HG02938 (cell line): ENCODE results near the gene ABR.
"Not testable (repeated sequence)": the region's sequence is repeated elsewhere in the genome, so short reads cannot be mapped to it uniquely, and the experiment has no call there.

ENCODE experiments used
- ATAC-seq: cut with Tn5 transposase; IDR thresholded peaks from one replicate; pipeline ENCODE4 v1.9.1; 2021; ENCODE audit warnings: mild to moderate bottlenecking, moderate library complexity; ENCODE audit not compliant: unreplicated experiment

ABR gene

DNA sequence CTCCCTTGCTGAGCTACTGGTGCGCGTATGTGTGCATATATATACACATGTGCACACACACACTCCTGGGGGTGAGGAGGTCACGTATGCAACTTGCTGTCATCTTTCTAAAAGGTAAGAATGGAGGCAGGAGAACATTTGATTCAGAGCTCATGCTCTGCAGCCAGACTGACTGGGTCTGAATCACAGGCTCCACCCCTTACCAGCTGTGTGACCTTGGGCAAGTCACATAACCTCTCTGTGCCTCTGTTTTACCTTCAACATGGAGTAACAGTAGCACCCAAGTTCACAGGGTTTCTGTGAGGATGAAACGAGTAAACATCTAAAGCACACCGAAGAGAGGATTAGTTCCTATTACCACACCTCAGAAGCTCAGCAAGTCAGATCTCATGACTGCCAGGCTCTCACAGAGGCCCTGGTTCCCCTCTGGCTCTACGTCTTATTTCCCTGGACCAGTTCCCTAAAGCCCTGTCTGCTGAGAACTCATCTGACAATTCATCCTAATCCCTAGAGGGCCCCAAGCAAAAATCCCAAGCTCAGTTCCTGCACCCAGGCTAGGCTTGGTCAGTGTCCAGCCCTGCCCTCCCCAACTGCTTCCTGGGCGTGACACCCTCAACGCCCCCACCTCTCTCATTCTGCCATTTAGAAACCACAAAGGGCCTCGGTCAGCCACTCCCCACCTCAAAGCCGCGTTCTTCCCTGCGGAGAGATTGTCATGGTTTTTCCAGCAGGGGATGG, 28.7 kb downstream of the ABR start:
- ATAC-seq = no peak

DNA sequence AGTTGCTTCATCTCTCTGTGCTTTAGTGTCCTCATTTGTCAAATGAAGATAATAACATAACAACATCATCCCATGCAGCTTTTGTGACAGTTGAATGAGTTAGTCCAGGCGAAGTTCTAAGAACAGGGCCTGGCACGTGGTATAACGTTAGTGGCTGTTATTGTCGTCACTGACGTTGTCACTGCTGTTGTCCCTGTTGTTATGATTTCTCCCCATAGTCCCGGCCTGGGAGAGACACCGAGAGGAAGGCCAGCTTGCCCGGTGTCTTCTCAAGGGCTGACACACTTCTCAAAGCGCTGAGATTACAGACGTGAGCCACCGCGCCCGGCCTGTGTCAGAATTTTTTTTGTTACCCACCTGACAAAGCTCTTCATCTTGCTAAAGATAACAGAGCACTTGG, 29.9 kb downstream of the ABR start:
- no peak for ATAC-seq

DNA sequence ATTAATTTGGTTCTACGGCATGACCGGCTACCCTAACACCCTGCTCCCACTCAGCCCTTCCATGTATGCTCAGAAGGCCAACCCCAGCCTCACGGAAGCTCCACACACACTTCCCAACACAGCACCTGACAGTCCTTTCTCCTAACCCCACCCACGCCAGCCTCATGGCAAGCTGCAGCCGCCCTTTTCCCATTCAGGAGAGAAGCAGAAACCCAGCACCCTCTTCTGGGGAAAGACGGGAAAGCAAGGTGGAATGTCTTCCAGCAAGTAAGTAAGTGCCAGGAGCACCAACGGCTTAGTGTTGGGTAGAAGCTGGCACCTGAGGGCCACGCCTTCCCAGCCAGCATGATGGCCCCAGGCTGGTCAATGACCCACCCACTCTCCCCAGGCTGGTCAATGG, 32.1 kb downstream of the ABR start:
- ATAC-seq = no peak

DNA sequence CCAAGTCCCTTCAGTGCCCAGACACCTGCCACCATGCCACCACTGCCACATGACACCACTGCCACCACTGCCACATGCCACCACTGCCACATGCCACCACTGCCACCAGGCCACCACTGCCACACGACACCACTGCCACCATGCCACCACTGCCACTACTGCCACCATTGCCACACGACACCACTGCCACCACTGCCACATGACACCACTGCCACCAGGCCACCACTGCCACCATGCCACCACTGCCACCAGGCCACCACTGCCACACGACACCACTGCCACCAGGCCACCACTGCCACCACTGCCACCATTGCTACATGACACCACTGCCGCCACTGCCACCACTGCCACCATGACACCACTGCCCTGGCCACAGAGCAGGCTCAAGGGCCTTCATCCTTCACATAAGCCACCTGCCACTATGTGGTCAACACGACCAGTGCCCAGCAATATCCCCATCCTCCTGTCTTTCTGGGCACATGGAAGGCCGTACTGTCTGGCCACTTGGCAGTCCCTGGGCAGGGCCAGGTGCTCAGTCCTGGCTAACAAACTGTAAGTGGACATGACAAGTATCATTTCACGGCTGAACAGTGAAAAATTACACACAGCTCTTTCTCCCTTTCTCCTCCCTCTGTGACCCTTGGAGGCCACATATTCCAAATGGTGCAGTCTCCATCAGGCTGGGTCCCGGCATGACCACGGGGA, 33.1 kb downstream of the ABR start:
- no peak for ATAC-seq

DNA sequence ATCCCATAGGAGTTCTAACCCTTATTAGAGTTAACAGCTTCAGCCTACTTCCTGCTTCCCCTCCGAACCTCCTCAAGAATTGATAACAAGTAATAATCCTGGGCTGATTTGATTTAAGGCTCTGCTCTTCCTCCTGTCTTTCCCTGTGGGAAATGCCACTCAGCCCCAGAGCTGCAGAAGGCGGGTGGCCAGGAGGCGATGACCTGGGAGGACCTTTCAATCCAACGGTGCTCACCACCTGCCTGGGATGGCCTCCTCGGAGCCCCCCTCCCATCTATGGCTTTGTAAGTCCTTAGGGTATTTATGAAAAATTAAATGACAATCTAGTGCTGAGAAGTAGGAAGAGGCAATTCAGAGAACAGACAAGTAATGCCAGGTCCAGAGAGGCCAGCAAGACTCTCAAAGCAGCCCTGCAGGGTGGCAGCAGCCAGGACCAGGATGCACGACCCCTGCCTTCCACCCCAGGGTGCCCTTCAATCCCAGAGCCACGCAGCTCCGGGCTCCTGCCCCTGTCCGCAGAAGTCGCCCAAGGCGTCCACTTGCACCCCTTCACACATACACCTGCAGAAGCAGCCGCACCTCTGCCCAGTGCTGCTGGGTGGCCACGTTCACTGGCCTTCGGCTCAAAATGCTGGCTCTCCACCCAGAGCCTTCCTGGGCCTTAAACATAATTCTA, 34.3 kb downstream of the ABR start:
- ATAC-seq = no peak

DNA sequence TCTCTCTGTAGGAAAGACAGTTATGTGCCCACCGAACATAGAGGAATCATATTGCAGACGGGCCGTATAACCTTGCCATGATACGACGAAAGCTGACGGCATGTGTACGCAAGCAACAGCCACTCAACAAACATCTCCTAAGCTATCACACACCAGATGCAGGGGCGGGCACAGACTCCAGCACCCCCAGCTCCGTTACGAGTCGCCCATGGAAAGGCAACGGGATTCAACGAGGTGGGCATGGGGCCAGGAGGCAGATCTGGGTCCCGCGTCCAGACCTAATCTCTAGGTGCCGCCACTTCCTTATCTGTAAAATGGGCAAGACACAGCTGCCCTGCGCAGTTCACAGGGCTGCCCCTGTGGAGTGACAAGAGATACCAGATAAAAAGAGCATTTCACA, 35.6 kb downstream of the ABR start:
- no peak for ATAC-seq

DNA sequence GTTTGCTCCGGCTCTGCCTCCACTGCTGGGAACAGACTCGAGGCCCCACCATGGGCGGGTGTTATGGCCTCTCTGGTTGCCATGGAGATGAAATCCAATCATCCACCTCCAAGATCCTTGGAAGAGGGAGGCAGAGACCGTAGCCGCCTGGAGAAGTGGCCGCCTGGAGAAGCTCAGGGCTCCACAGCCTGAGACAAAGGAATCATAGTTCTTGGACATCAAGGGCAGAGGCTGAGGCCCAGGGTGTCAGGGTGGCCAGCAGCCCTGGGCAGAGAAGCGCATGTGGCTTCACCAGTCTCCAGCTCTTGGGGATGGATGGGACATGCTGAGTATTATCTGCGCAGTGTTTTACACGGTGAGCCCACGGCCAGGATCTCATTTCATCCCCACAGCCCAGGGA, 36.2 kb downstream of the ABR start:
- no peak for ATAC-seq

DNA sequence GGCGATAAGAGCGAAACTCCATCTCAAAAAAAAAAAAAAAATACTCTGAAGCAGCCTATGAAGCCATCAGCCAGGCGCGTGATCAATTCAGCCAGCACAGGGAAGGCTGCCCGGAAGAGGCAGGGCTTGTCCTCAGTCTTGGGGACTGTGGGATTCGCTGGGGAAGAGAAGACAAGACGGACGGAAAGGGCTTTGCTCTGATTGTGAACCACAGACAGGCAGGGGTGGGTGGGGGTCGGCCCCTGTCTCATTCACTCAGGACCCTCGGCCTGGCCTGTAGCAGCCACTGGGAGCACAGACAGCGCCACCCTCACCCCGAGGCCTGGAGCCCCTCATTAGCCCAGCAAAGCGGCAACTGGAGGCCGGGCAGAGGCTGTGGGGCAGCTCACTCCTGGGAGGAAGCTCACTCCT, 37.2 kb downstream of the ABR start:
- ATAC-seq = no peak

DNA sequence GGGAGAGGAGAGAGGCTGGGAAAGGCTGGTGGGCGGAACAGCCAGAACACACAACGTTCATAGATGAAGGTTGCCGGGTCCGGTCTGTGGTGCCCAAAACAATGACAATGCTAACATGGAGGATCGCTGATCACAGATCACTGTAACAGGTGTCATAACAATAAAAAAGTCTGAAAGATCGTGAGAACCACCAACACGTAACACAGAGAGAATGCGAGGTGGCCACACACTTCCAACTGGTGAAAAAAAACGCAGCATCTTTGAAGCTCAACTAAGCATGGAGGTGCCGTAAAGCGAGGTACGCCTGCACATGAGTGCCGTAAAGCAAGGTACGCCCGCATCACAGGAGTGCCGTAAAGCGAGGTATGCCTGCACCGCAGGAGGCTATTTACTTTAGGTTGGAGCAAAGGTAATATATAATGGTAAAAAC, 42.3 kb downstream of the ABR start:
- no peak for ATAC-seq

DNA sequence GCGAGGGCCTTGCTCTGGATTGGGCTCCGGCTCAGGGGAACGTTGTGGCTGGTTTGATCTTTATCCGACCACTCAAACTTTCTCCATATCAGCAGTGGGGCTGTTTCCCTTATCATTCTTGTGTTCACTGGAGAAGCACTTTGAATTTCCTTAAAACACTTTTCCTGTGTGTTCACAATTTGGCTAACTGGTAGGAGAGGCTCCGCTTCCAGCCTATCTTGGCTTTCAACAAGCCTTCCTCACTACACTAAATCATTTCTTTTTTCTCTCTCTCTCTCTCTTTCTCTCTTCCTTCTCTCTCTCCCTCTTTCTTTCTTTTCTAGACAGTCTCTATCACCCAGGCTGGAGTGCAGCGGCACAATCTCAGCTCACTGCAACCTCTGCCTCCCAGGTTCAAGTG, 43.0 kb downstream of the ABR start:
- no peak for ATAC-seq

DNA sequence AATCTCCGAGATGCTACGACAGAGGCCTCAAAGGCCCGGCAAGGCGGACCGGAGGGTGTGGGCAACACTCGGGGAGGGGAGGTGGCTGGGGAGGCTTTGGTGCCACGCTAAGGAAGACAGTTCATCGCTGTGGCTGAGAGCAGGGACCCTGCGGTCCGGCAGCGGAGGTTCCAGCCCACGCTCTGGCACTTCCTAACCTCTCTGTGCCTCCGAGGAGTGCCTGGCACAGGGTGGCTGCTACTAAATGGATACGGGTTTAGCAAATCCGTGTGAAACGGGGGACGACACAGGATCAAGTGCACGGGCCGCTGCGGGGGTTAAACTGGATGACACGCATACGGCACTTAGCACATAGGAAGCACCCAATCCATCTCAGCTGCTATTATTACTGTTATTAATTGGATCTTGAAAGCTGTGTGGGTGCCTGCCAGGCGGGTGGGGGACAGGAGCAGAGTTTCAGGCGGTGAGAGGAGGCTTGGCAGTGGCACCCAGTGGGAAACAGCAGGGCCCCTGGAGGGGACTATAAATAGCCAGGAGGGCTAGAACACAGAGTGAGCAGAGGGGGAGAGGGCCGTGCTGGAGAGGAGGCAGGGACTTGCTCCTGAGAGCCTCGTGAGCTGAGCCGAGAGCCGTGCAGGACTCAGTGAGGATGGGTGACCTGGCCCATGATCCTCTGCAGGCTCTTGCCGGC, 45.0 kb downstream of the ABR start:
- no peak for ATAC-seq

DNA sequence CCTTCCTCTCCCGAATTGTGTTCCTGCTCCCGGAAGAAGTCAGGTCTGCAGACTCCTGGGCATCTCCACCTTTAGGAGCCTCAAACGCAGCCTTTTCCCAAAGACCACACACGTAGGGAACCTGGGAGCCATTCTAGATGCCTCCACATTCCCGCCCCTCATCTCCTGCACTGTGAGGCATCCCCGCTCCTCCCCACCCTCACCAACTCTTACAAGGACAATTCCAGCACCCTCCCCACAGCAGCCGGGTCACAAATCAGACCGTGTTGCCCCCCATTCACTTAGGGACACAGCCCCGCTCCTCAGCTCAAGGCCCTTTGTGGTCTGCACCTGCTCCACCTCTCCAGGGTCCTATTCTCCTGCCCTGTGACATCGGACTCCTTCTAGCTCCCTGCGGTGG, 49.6 kb downstream of the ABR start:
- ATAC-seq = no peak

DNA sequence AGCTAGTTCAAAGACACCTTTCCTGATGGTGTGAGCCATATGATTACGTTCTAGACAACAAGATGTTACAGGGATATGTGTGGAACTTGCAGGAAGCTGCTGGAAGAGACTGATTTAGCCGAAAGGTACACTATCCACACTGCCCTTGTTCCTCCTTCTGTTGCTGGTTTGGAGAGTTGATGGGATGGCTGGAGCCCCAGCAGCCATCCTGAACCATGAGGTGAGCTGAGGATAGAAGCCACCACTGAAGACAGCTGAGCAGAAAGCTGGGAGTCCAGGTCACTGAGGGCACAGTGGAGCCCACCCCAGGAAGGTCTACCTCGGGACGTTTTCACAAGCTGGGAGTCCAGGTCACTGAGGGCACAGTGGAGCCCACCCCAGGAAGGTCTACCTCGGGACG, 51.3 kb downstream of the ABR start:
- not testable (repeated sequence) for ATAC-seq

DNA sequence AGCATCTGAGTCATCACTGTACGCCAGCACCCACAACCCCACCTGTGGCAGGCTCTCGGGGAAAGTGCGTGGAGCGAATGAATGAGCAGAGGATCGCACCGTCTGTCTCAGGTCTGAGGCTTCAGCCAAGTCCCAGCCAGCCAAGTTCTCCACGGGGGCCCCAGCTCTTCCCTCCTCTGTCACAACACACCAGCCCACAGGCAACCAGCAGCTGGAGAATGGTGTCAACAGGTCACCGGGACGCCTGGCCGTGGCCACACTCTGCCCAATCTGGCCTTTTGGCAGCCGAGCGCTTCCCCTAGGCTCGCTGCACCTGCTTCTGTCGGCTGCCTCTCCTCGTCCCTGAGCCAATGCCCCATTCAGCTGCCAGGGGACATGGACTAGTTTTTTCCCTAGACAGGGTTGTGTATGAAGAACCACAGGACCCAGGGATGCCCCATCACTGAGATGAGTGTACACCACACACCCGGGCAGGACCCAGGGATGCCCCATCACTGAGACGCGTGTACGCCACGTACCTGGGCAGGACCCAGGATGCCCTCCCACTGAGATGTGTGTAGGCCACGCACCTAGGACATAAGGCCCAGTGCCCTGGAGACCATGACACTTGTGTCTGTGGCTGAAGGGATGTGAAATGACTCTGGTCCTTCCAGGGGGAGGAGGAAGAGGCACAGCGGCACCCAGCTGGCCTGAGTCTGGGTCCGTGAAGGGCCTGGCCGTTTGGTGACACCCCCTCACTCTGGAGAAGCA, 52.8 kb downstream of the ABR start:
- ATAC-seq = no peak

DNA sequence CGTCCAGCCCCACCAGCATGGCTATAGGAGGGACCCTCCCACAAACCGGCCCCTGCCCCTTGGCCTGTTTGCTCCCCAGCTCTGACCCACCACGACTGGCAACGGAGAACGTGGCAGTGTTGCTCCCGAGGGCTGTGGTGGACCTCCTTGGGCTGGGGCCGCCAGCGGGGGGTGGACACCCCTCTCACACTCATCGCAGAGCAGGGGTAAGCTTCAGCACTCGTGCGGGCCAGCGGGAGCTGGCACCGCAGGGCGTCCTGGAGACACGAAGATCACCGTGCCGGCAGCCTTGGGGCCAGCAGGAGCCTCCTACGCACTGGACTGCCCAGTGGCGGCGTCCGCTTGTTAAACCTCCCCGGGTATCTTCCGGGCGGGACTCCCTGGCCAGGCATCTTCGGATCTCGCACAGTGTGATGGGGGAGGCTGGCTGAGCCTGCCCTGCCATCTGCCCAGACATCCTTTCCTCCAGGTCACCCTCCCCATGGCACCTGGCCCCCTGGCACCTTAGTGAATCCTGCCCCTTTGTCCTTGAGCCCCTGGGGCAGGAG, 53.5 kb downstream of the ABR start:
- no peak for ATAC-seq

DNA sequence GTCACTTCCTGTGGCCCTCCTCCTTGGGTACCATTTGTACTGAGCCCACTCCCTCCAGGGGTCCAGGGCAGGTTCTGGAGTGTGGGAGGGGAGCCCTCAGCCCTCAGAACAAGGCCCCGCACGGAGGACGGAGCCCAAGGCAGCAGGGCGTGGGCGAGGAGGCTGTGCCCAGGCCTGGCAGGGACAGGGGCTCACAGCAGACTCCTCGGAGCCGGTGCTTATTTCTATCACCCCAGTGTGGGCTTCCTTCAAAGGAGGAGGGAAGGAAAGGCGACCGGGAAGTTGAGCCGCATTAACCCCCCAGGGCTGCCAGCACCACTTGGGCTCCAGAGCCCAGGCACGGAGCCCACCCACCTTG, 54.0 kb downstream of the ABR start:
- ATAC-seq = no peak

DNA sequence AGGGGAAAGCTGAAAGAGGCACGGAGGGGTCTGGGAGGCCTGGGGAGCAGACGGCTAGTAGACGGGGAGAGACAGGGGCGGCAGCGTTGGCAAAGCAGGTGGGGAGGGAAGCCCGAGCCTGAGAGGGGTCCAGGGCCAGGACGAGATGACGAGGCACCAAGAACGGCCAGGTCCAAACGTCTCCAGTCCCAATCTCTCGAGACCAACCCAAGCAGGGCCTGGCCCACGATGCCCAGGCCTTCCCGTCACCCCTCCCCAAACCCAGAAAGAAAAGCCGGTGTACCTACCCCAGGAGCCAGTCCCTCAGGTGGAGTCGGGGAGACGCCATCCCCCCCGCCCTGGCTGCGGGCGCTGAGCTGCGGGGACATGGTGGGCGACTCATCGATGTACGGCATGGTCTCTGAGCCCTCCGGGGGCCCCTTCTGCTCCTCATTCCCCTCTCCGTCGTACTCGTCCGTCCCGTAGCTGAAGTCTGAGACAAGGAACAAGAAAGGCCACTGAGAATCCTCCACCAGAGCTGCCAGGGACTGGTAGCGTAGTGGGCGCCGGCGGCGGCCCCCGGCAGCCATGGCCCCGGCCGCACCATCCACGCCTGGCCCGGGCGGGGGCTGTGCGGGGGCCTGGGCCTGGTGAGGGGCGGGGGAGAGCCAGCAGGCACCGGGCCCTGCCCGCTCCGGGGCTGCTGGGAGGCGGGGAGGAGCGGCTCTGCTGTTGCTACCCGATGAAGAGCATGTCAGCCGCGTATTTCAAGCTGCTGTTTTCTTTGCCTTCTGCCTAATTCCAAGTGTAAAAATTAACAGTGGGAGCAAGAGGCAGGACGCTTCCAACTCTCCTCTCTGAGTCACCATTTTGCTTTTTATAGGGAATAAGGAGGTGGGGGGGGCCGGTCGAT, 54.6 kb downstream of the ABR start:
- no peak for ATAC-seq

DNA sequence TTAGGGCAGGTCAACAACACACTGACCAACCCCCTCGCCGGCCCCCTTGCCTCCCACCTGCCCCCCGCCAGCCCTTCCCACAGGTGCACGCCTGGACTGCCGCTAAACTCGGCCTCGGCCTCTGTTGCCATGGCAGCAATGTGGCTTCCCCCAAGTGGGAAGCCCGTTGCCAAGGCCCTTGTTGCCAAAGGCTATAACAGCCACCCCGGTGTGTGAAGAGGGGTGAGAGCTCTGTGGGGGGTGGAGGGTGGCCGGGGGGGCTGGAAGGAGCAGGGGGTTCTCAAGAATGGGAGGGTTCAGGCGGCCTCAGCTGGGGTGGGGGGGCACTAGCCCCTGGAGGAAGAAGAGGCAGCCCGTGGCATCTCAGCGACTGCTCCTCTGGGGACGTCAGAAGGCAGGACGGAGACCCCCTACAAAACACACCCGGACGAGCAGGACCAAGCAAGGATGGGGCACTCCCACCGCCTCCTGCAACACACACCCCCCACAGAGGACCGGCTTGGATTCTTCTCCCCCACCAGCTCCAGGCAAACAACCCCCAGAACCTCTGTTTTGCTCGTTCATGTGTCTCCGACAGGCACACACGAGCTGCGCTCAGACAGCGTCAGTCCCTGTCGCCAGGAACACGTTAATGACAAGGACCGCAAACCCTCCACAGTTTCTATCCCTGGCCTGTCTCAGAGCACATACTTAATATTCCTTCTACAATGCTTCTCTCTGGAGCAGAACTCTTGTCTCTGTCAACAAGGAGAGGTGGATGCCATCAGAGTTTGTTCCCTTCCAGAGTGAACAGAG, 55.7 kb downstream of the ABR start:
- ATAC-seq = no peak

DNA sequence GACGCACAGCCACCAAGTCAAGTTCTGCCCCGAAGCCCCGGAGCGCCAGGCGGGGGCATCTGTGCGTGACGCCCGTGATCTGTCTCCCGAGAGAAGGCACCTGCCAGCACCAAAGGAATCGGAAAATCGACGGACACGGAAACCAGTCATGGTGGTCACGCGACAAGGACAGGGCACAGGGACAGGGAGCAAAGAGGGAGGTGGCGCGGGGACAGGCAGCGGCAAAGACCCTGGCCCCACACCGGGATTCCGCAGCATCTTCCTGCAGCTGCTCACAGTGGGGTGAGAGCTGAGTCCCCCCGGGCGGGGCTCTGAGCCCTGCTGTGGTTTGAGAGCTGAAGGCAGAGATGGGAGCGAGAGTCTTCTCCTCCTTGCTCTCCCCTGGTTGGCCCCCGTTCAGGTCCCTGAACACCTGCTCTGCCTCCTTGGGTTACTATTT, 56.4 kb downstream of the ABR start:
- no peak for ATAC-seq
